MM.1S (cell line): ENCODE data around the gene SEMA4A.

Experiments
- CTCF ChIP-seq: fragments of 300-600 bp; sonication (generic); IDR thresholded peaks from 2 replicates; pipeline ENCODE4 v1.5.1; 2016; ENCODE audit warnings: antibody characterized with exemption, low read length, mixed read lengths
- EZH2phosphoT487 ChIP-seq: fragments of 300-600 bp; sonication (generic); IDR thresholded peaks from 2 replicates; pipeline ENCODE4 v1.6.1; 2018; ENCODE audit warnings: antibody characterized with exemption, low read length

- TF ChIP-seq CTCF (no peak), EZH2phosphoT487 (no peak)
These were observed 17.2 kb upstream of the SEMA4A start for GRCh38 chr1:156135930-156136871.
